CD8-positive, alpha-beta memory T cell (primary cell): ENCODE data around the gene CAMSAP1. TPM values are rescaled to one million over a fixed set of nuclear protein-coding genes. Genes with fewer than 3 reads are reported as not detected.

Experiments
- CTCF ChIA-PET: fragments of 350-600 bp; sonication (Branson Sonifier 250); formaldehyde crosslinking; loops from one replicate; lab custom pipeline; 2021; ENCODE audit warnings: antibody characterized with exemption; lab: Charles Lee
- POLR2A ChIA-PET: fragments of 350-600 bp; sonication (Branson Sonifier 250); formaldehyde crosslinking; loops from one replicate; lab custom pipeline; 2021; ENCODE audit warnings: antibody characterized with exemption; lab: Charles Lee
- DNase-seq, 5 donors: peaks; one replicate each; pipeline versions ENCODE4 v3.0.0 to v3.0.0-alpha.2; 2020 to 2022; ENCODE audit warnings: mixed read lengths in 1 of 5
- H3K27ac ChIP-seq: one replicate; pipeline ENCODE4 v1.7.0; 2013; ENCODE audit warnings: low read depth, mild to moderate bottlenecking, low read length, moderate library complexity
- H3K27me3 ChIP-seq: 2 replicates; pipeline ENCODE4 v1.7.0; 2013; ENCODE audit warnings: low read length, mild to moderate bottlenecking; ENCODE audit not compliant: insufficient read depth, poor library complexity, severe bottlenecking
- H3K36me3 ChIP-seq: 2 replicates; pipeline ENCODE4 v1.7.0; 2013; ENCODE audit warnings: mild to moderate bottlenecking, low read length, moderate library complexity; ENCODE audit not compliant: insufficient read depth
- H3K4me1 ChIP-seq: 2 replicates; pipeline ENCODE4 v1.7.0; 2013; ENCODE audit warnings: mild to moderate bottlenecking, low read length, moderate library complexity; ENCODE audit not compliant: insufficient read depth
- H3K4me3 ChIP-seq: 2 replicates; pipeline ENCODE4 v1.7.0; 2013; ENCODE audit warnings: mild to moderate bottlenecking, low read length
- H3K9me3 ChIP-seq: 2 replicates; pipeline ENCODE4 v1.7.0; 2013; ENCODE audit warnings: mild to moderate bottlenecking, low read length
- H3K27ac Mint-ChIP-seq, 8 donors: one replicate each; pipeline ENCODE4 v1.8.0; 2020 to 2021; ENCODE audit warnings: mixed read lengths in 8 of 8, mild to moderate bottlenecking in 6 of 8, inconsistent platforms in 3 of 8, moderate library complexity in 3 of 8
- H3K27me3 Mint-ChIP-seq, 2 donors: one replicate each; pipeline ENCODE4 v1.8.0; 2020 to 2021; ENCODE audit warnings: mixed read lengths in 2 of 2, mild to moderate bottlenecking in 1 of 2, moderate library complexity in 1 of 2
- H3K36me3 Mint-ChIP-seq, 3 donors: one replicate each; pipeline ENCODE4 v1.8.0; 2020 to 2021; ENCODE audit warnings: mixed read lengths in 3 of 3, inconsistent platforms in 1 of 3, mild to moderate bottlenecking in 1 of 3
- H3K4me1 Mint-ChIP-seq, 3 donors: one replicate each; pipeline ENCODE4 v1.8.0; 2020 to 2021; ENCODE audit warnings: mixed read lengths in 3 of 3, inconsistent platforms in 1 of 3, mild to moderate bottlenecking in 1 of 3
- H3K4me3 Mint-ChIP-seq, 7 donors: one replicate each; pipeline ENCODE4 v1.8.0; 2020 to 2021; ENCODE audit warnings: mixed read lengths in 7 of 7, mild to moderate bottlenecking in 6 of 7, moderate library complexity in 4 of 7, inconsistent platforms in 2 of 7
- H3K9me3 Mint-ChIP-seq, 5 donors: one replicate each; pipeline ENCODE4 v1.8.0; 2020 to 2022; ENCODE audit warnings: mixed read lengths in 5 of 5, mild to moderate bottlenecking in 3 of 5, moderate library complexity in 2 of 5, inconsistent platforms in 1 of 5
- polyA plus RNA-seq: library from polyadenylated mRNA; unstranded; fragments of 300-500 nt; fragmentation: Illumina TruSeq; gene quantifications from one replicate; pipeline ENCODE4 v1.2.3, GENCODE V29; 2021
- total RNA-seq, 2 experiments: library from RNA; stranded (reverse); gene quantifications; one replicate each; pipeline ENCODE4 v1.2.3, GENCODE V29; 2021

The CAMSAP1 gene
- total and polyA plus RNA-seq, 3 experiments from 2014 or later: 2.2 to 33.7 (median 30.4) TPM

DNA sequence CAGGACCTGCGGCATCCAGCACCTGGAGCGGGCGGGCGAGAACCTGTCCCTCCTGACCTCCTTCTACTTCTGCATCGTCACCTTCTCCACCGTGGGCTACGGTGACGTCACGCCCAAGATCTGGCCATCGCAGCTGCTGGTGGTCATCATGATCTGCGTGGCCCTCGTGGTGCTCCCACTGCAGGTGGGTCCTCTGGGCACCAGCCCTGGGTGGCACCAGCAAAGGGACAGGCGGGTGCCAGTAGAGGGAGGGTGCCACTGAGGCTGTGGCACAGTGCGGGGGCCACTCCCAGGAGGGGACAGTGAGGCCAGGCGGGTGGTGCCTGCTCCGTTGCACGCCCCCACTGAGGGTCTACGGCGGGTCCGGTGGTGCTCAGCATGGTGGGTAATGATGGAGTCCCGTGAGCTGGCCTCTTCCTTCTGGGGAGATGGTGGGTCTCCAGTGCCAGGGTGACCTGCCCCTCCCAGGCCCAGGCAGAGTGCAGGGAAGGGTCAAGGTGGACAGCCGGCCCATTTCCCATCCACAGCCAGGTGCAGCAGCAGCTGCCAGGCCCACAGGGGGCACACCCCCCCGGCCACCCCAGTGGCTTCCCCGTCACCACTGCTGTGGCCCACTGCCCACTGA lies 147.6 kb downstream of the CAMSAP1 start:
- DNase-seq: no peak
- Histone ChIP-seq H3K9me3 (no peaks in the 10 kb centered on the region), H3K27me3 (no peaks in the 10 kb centered on the region), H3K27ac (no peak overlapping the region), H3K36me3 (no peaks in the 10 kb centered on the region), H3K4me1 (no peaks in the 10 kb centered on the region), H3K4me3 (no peak overlapping the region)
- Mint-ChIP-seq H3K27me3 (no peaks in the 10 kb centered on the region), H3K4me3 (no peak overlapping the region), H3K4me1 (no peaks in the 10 kb centered on the region), H3K9me3 (peaks cover 0 to 10% (median 0%) of the 10 kb centered on the region in 5 donors), H3K36me3 (no peaks in the 10 kb centered on the region), H3K27ac (no peak overlapping the region)
- CTCF ChIA-PET: interaction anchor here (1.0 kb wide), 1 partner anchor 13 kb away, joined by 3 read pairs; no protein-coding TSS in a partner anchor
- POLR2A ChIA-PET: no interaction called here

DNA sequence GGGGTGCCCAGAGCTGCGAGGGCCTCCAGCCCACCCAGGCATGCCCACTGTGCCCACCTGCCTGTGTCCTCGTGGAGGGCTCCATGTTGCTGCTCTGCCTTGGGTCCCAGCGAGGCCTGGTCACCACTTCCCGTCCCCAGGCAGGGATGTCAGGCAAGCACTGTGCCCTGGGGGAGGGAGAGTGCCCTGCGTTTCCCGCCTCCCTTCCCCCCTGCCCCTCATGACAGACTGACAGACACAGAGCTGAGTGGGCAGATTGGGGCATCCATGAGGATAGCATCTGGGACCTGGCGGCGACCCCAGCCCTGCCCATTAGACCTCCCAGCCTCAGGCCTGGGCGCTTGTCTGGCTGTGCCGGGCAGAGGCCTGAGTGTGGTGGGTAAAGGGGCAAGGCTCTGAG lies 148.5 kb downstream of the CAMSAP1 start:
- Mint-ChIP-seq H3K4me3 (no peak overlapping the region), H3K4me1 (no peaks in the 10 kb centered on the region), H3K9me3 (peaks cover 0 to 7% (median 0%) of the 10 kb centered on the region in 5 donors), H3K27me3 (no peaks in the 10 kb centered on the region), H3K27ac (no peak overlapping the region), H3K36me3 (no peaks in the 10 kb centered on the region)
- Histone ChIP-seq H3K36me3 (no peaks in the 10 kb centered on the region), H3K4me1 (no peaks in the 10 kb centered on the region), H3K27me3 (no peaks in the 10 kb centered on the region), H3K9me3 (no peaks in the 10 kb centered on the region), H3K4me3 (no peak overlapping the region), H3K27ac (no peak overlapping the region)
- ChIA-PET POLR2A (no interaction called here), CTCF (no interaction called here)
- no peak for DNase-seq

Other genes starting within 250 kb of the CAMSAP1 start
- not detected for gene LCN9, start 244.2 kb downstream of the CAMSAP1 start, total RNA-seq
- not detected for gene LCN9, start 244.2 kb downstream of the CAMSAP1 start, polyA plus RNA-seq
- not detected for gene SOHLH1, start 208.1 kb downstream of the CAMSAP1 start, total RNA-seq
- not detected for gene SOHLH1, start 208.1 kb downstream of the CAMSAP1 start, polyA plus RNA-seq
- not detected for gene KCNT1, start 205.4 kb downstream of the CAMSAP1 start, total RNA-seq
- gene KCNT1, start 205.4 kb downstream of the CAMSAP1 start, polyA plus RNA-seq: 0.16 TPM
- 10 to 100 TPM; 36.3 to 38.1 TPM for gene UBAC1, start 53.8 kb upstream of the CAMSAP1 start, total RNA-seq
- 27.1 TPM for gene UBAC1, start 53.8 kb upstream of the CAMSAP1 start, polyA plus RNA-seq
- 1 to 10 TPM; 9.0 to 9.1 TPM for gene NACC2, start 187.7 kb upstream of the CAMSAP1 start, total RNA-seq
- gene NACC2, start 187.7 kb upstream of the CAMSAP1 start, polyA plus RNA-seq: 2.9 TPM
- gene TMEM250, start 211.3 kb upstream of the CAMSAP1 start, total RNA-seq: 10 to 100 TPM; 46.4 to 50.2 TPM
- 74.9 TPM for gene TMEM250, start 211.3 kb upstream of the CAMSAP1 start, polyA plus RNA-seq